ENCODE data around the gene CACNA1F. TPM values are rescaled to one million over a fixed set of nuclear protein-coding genes. Genes with fewer than 3 reads are reported as not detected.

The CACNA1F gene
- total RNA-seq, 1 donor from 2014 or later, result 0.12 TPM

DNA sequence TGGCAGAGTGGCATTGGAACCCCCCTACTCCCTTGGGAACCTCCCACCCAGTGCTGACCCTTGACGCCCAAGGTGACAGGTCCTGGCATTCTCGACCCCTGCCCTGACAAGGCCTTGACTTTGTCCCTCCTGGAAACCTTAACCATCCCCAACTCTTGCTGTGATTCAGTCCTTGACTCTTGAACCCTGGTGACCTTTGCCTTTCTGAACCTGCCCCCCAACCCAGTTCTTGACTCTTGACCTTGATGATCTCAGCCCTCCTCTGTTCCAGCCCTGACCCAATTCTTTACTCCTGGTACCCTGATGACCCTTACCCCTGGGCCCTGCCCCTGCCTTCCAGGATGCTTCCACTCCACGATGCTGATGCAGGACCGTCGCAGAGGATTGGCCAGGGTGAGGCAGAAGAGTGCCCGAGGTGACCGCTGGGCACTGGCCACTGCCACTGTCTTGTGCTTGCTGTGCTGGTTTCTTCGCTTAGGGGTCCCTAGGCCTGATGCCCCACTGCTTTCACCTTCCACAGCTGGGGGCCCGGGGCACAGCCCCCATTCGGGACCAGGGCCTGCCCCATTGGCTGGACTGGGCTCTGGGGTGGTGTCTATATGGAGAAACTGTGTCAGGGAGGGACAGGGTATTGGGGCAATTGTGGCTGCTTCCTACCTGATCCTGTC, 1.7 kb downstream of the CACNA1F start:
- no peak for TF ChIP-seq CTCF (conservative IDR thresholded peaks at IDR 0.05; ENCODE audit: low read depth, low read length)
- no peak for DNase-seq (ENCODE audit: low read depth)

GRCh38 chrX:49230500-49231232, 2.5 kb downstream of the CACNA1F start:
- no peak for DNase-seq (ENCODE audit: low read depth)
- peak overlapping the region; percentile 42 for H3K4me3 ChIP-seq (ENCODE audit: low read depth, low read length)
- TF ChIP-seq CTCF (conservative IDR thresholded peaks at IDR 0.05; ENCODE audit: low read depth, low read length), result no peak

More for the DNA sequence above, 1.7 kb downstream of the CACNA1F start:
- H3K4me3 ChIP-seq (ENCODE audit: low read depth, low read length), result no peak overlapping the region

GRCh38 chrX:49228185-49228584, 5.0 kb downstream of the CACNA1F start:
- H3K4me3 ChIP-seq (ENCODE audit: low read depth, low read length), result no peak overlapping the region
- DNase-seq (ENCODE audit: low read depth), result no peak
- no peak for TF ChIP-seq CTCF (conservative IDR thresholded peaks at IDR 0.05; ENCODE audit: low read depth, low read length)

DNA sequence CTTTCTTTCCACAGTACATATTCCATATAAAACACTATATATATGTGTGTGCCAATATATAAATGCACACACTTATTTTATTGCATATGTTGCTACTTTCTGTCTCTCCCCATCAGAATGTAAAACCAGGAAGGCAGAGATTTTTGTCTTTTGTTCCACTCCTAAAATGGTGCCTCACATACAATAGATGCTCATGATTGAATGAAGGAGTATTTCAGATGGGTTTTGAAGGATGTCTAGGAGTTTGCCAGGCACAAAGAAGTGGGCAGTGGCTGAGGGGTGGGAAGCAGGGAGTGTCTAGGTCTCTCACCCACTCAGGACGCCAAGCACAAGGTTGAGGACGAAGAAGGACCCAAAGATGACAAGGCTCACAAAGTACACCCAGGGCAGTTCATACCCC, 5.4 kb downstream of the CACNA1F start:
- no peak overlapping the region for H3K4me3 ChIP-seq (ENCODE audit: low read depth, low read length)
- no peak for DNase-seq (ENCODE audit: low read depth)
- TF ChIP-seq CTCF (conservative IDR thresholded peaks at IDR 0.05; ENCODE audit: low read depth, low read length), result no peak

DNA sequence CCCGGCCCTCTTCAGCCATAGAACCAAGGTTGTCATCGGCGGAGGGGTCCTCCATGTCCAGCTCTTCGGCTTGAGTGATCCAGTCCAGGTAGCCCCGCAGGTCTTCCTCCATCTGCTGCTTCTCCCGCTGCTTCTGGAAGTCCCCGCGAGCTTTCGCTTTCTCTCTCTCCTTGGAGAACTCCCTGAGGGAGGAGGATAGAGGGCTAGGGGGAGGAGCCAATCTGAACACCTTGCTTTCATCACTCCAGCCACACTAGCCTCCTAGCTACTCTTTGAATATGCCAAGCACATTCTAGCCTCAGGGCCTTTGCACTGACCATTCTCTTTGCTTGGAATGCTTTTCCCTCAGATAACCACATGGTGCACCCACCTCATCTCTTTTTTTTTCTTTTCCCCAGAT, 6.2 kb downstream of the CACNA1F start:
- DNase-seq (ENCODE audit: low read depth), result no peak
- no peak overlapping the region for H3K4me3 ChIP-seq (ENCODE audit: low read depth, low read length)
- no peak for TF ChIP-seq CTCF (conservative IDR thresholded peaks at IDR 0.05; ENCODE audit: low read depth, low read length)

DNA sequence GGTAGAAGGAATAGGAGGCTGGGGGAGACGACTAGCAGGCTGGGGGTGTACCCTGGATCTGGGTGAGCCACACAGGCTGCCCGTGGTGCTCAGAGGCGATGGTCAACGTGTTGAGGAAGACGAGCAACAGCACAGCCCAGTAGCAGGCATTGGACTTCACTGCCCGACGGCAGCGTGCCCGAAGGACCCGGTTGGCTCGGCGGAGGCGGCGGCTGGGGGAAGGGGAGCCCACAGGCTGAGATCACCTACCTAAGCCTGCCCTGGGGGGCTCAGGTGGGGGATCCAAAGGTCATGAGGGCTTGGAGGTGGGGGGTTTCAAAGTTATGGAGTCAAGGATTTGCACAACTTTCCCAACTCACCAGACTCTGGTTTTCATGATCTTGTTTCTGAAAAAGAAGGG, 7.3 kb downstream of the CACNA1F start:
- TF ChIP-seq CTCF (conservative IDR thresholded peaks at IDR 0.05; ENCODE audit: low read depth, low read length), result no peak
- no peak overlapping the region for H3K4me3 ChIP-seq (ENCODE audit: low read depth, low read length)
- no peak for DNase-seq (ENCODE audit: low read depth)

Data from epithelial cell of proximal tubule (primary cell).